Gastroesophageal sphincter (tissue), 4 donors: ENCODE measurements around the gene ST6GALNAC3. TPM values are rescaled to one million over a fixed set of nuclear protein-coding genes. Genes with fewer than 3 reads are reported as not detected.

Experiments used
- ATAC-seq: fragments of 150-250 bp; one replicate; pipeline ENCODE4 v1.9.1; 2016; ENCODE audit warnings: mild to moderate bottlenecking, moderate library complexity
- H3K27ac ChIP-seq, 4 donors: fragments of 200-600 bp; sonication (generic) in 3 of 4; 1 replicate in 3 of 4; 2 replicates in 1 of 4; pipeline ENCODE4 v1.5.1; 2016 to 2019
- H3K27me3 ChIP-seq: fragments of 200-600 bp; sonication (generic); one replicate; pipeline ENCODE4 v1.5.1; 2019
- H3K36me3 ChIP-seq, 2 donors: fragments of 200-600 bp; sonication (generic); one replicate each; pipeline ENCODE4 v1.5.1; 2019; ENCODE audit warnings: control low read depth in 1 of 2
- H3K4me1 ChIP-seq, 3 donors: fragments of 200-600 bp; sonication (generic); 1 replicate in 2 of 3; 2 replicates in 1 of 3; pipeline ENCODE4 v1.5.1; 2016 to 2019; ENCODE audit warnings: control low read depth in 2 of 3
- H3K4me3 ChIP-seq, 2 donors: fragments of 200-600 bp; sonication (generic); one replicate each; pipeline ENCODE4 v1.5.1; 2019; ENCODE audit warnings: mild to moderate bottlenecking in 1 of 2, moderate library complexity in 1 of 2
- H3K9me3 ChIP-seq, 3 donors: fragments of 200-600 bp; sonication (generic); one replicate each; pipeline ENCODE4 v1.5.1; 2017 to 2019; ENCODE audit warnings: control low read depth in 2 of 3
- CTCF ChIP-seq, 4 experiments: fragments of 200-600 bp in 2 of 4; fragments of 450-650 bp in 2 of 4; sonication (generic) in 1 of 4; IDR thresholded peaks; one replicate each; pipeline ENCODE4 v1.5.1; 2017 to 2019; ENCODE audit warnings: antibody characterized with exemption in 4 of 4, mild to moderate bottlenecking in 2 of 4, moderate library complexity in 2 of 4
- EP300 ChIP-seq: sonication (generic); formaldehyde crosslinking; IDR thresholded peaks from one replicate; pipeline ENCODE4 v1.6.1; 2017; ENCODE audit warnings: antibody characterized with exemption, mild to moderate bottlenecking
- POLR2A ChIP-seq, 2 donors: fragments of 450-650 bp; IDR thresholded peaks; one replicate each; pipeline ENCODE4 v1.6.1; 2017; ENCODE audit warnings: antibody characterized with exemption in 2 of 2, mild to moderate bottlenecking in 2 of 2, moderate library complexity in 1 of 2
- POLR2AphosphoS5 ChIP-seq: sonication (generic); formaldehyde crosslinking; IDR thresholded peaks from one replicate; pipeline ENCODE4 v1.6.1; 2017; ENCODE audit warnings: antibody characterized with exemption
- WGBS, 2 donors: methylation state at CpG; one replicate each; pipeline ENCODE4 v1.1.5; 2018; ENCODE audit warnings: low coverage in 1 of 2; 5-methylcytosine and 5-hydroxymethylcytosine counted together
- total RNA-seq, 4 donors: library from RNA; depleted of rRNA; stranded (reverse); fragments of >200 nt; gene quantifications; one replicate each; pipeline ENCODE4 v1.1.0, GENCODE V29; 2016

Gene ST6GALNAC3
- total RNA-seq, 4 donors from 2014 or later = 2.8 to 10.6 (median 3.3) TPM

- no peak for ATAC-seq
- H3K4me1 ChIP-seq = no peaks in the 10 kb centered on the region
- no peaks in the 10 kb centered on the region for H3K9me3 ChIP-seq
- H3K36me3 ChIP-seq = no peaks in the 10 kb centered on the region
- H3K27ac ChIP-seq = no peak overlapping the region
- H3K4me3 ChIP-seq = no peak overlapping the region
- no peaks in the 10 kb centered on the region for H3K27me3 ChIP-seq
- 85 to 90% methylated on average over 2 to 8 of the region's 8 CpGs for WGBS, 2 donors
- TF ChIP-seq POLR2A (IDR thresholded peaks at IDR 0.05) = no peak
- TF ChIP-seq POLR2AphosphoS5 = no peak
- no peak for TF ChIP-seq CTCF (IDR thresholded peaks at IDR 0.05)
- no peak for TF ChIP-seq EP300
These were observed 605.1 kb downstream of the ST6GALNAC3 start for GRCh38 chr1:76679534-76680152.

DNA sequence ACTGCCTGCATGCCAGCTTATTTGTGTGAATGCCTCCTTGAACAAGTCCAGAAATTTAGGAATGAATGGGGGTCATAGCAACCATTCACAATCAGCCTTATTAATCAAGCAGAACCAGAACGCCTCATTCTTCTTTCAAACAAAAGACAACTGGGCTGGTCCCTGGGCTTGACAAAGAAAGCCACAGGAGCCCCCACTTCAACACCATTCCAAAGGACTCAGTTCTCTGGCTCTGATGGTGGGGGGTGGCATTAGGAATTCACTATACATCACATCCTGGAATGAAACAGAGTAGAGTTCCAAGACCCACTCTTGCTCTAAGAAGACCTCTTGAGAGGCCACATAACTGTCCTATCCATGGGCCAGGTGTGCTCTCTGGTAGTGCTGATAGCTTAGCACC is 606.1 kb downstream of the ST6GALNAC3 start:
- no peaks in the 10 kb centered on the region for H3K4me1 ChIP-seq
- H3K9me3 ChIP-seq = no peaks in the 10 kb centered on the region
- ATAC-seq = no peak
- 75 to 100% methylated on average over 1 of the region's 1 CpG for WGBS, 2 donors
- no peak overlapping the region for H3K27ac ChIP-seq
- TF ChIP-seq POLR2AphosphoS5 = no peak
- no peak for TF ChIP-seq POLR2A (IDR thresholded peaks at IDR 0.05)
- no peak for TF ChIP-seq CTCF (IDR thresholded peaks at IDR 0.05)
- TF ChIP-seq EP300 = no peak
- no peaks in the 10 kb centered on the region for H3K27me3 ChIP-seq
- H3K4me3 ChIP-seq = no peak overlapping the region
- H3K36me3 ChIP-seq = no peaks in the 10 kb centered on the region

- TF ChIP-seq POLR2A (IDR thresholded peaks at IDR 0.05) (no peak), EP300 (no peak), POLR2AphosphoS5 (no peak), CTCF (IDR thresholded peaks at IDR 0.05) (no peak)
- 90 to 100% methylated on average over 1 of the region's 1 CpG for WGBS, 2 donors
- ATAC-seq = no peak
These were observed 607.6 kb downstream of the ST6GALNAC3 start for GRCh38 chr1:76682138-76682537.

More at GRCh38 chr1:76682138-76682537, 607.6 kb downstream of the ST6GALNAC3 start:
- Histone ChIP-seq H3K4me1 (peaks cover 0 to under 1% (median 0%) of the 10 kb centered on the region in 3 donors), H3K4me3 (no peak overlapping the region), H3K9me3 (no peaks in the 10 kb centered on the region), H3K27ac (no peak overlapping the region), H3K36me3 (no peaks in the 10 kb centered on the region), H3K27me3 (no peaks in the 10 kb centered on the region)

Other genes with a start within 250 kb of the ST6GALNAC3 start
- gene ASB17, start 142.3 kb upstream of the ST6GALNAC3 start, total RNA-seq = not detected